ENCODE measurements around the gene RPL36A. TPM values are rescaled to one million over a fixed set of nuclear protein-coding genes. Genes with fewer than 3 reads are reported as not detected.

Gene RPL36A
- total and polyA plus RNA-seq, 2 donors (not counting 1 experiment from before 2014, with no cell fraction given): 156 to 2,759 TPM

GRCh38 chrX:101398694-101399093, 7.9 kb downstream of the RPL36A start:
- DNase-seq: no peak
- peaks cover under 1% of the 10 kb centered on the region for H3K79me2 ChIP-seq (ENCODE audit: control insufficient read depth, insufficient read depth, low read length)
- H3K4me1 ChIP-seq (ENCODE audit: control insufficient read depth in 2 of 2, insufficient read depth in 2 of 2, low read length in 2 of 2): no peaks in the 10 kb centered on the region
- no peak overlapping the region for H3K4me3 ChIP-seq (ENCODE audit: control extremely low read depth in 1 of 5, extremely low read depth in 1 of 5, insufficient read depth in 1 of 5, low read depth in 2 of 5, low read length in 4 of 5)
- H3K36me3 ChIP-seq (replicated peaks in 1 of 2; ENCODE audit: control extremely low read depth in 1 of 2, control insufficient read depth in 1 of 2, extremely low read depth in 1 of 2, insufficient read depth in 2 of 2, low read length in 1 of 2): peaks cover 0 to 7% of the 10 kb centered on the region in 2 experiments
- no peak overlapping the region for H3K4me2 ChIP-seq (replicated peaks; ENCODE audit: low read depth, low read length, poor library complexity, severe bottlenecking)
- no peaks in the 10 kb centered on the region for H3K9me3 ChIP-seq (ENCODE audit: control extremely low read depth in 1 of 3, control insufficient read depth in 2 of 3, insufficient read depth in 1 of 3, low read length in 2 of 3)
- intact Hi-C loops (cut with micrococcal nuclease): no loop called here
- Mint-ChIP-seq H3K27ac (no peak overlapping the region), H3K27me3 (no peaks in the 10 kb centered on the region), H3K4me1 (peaks cover 6% of the 10 kb centered on the region), H3K9me3 (ENCODE audit: insufficient read depth) (no peaks in the 10 kb centered on the region), H3K4me3 (no peak overlapping the region)
- no peak for ATAC-seq (ENCODE audit: low read depth)
- no peak for TF ChIP-seq EZH2 (IDR thresholded peaks at IDR 0.05; ENCODE audit: borderline replicate concordance, insufficient read depth, low read depth, low read length, poor library complexity, severe bottlenecking)
- TF ChIP-seq, protein P1, sequence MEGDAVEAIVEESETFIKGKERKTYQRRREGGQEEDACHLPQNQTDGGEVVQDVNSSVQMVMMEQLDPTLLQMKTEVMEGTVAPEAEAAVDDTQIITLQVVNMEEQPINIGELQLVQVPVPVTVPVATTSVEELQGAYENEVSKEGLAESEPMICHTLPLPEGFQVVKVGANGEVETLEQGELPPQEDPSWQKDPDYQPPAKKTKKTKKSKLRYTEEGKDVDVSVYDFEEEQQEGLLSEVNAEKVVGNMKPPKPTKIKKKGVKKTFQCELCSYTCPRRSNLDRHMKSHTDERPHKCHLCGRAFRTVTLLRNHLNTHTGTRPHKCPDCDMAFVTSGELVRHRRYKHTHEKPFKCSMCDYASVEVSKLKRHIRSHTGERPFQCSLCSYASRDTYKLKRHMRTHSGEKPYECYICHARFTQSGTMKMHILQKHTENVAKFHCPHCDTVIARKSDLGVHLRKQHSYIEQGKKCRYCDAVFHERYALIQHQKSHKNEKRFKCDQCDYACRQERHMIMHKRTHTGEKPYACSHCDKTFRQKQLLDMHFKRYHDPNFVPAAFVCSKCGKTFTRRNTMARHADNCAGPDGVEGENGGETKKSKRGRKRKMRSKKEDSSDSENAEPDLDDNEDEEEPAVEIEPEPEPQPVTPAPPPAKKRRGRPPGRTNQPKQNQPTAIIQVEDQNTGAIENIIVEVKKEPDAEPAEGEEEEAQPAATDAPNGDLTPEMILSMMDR (IDR thresholded peaks at IDR 0.05): no peak
- H4K20me1 ChIP-seq (ENCODE audit: control insufficient read depth, insufficient read depth, low read length, poor library complexity, severe bottlenecking): no peaks in the 10 kb centered on the region
- 100% methylated on average over 1 of the region's 4 CpGs for WGBS (ENCODE audit: insufficient coverage)
- no peak overlapping the region for H3K27ac ChIP-seq (ENCODE audit: low read length in 2 of 2)
- ChIA-PET POLR2A (no interaction called here), CTCF (no interaction called here)
- no peaks in the 10 kb centered on the region for H3K27me3 ChIP-seq (replicated peaks in 1 of 4; ENCODE audit: control extremely low read depth in 1 of 4, control insufficient read depth in 3 of 4, insufficient read depth in 4 of 4, low read length in 3 of 4)
- no peak overlapping the region for H3K9ac ChIP-seq (ENCODE audit: low read length)
- H2AFZ ChIP-seq (ENCODE audit: insufficient read depth, low read depth, low read length, poor library complexity, severe bottlenecking): no peak overlapping the region

- TF ChIP-seq, protein P1 (IDR thresholded peaks at IDR 0.05): no peak
- no peak for TF ChIP-seq EZH2 (IDR thresholded peaks at IDR 0.05; ENCODE audit: borderline replicate concordance, insufficient read depth, low read depth, low read length, poor library complexity, severe bottlenecking)
- Histone ChIP-seq H4K20me1 (ENCODE audit: control insufficient read depth, insufficient read depth, low read length, poor library complexity, severe bottlenecking) (no peaks in the 10 kb centered on the region), H2AFZ (ENCODE audit: insufficient read depth, low read depth, low read length, poor library complexity, severe bottlenecking) (no peak overlapping the region), H3K4me3 (ENCODE audit: control extremely low read depth in 1 of 5, extremely low read depth in 1 of 5, insufficient read depth in 1 of 5, low read depth in 2 of 5, low read length in 4 of 5) (no peak overlapping the region), H3K9me3 (ENCODE audit: control extremely low read depth in 1 of 3, control insufficient read depth in 2 of 3, insufficient read depth in 1 of 3, low read length in 2 of 3) (no peaks in the 10 kb centered on the region), H3K9ac (ENCODE audit: low read length) (no peak overlapping the region), H3K27ac (ENCODE audit: low read length in 2 of 2) (no peak overlapping the region), H3K79me2 (ENCODE audit: control insufficient read depth, insufficient read depth, low read length) (peaks cover 3% of the 10 kb centered on the region), H3K36me3 (replicated peaks in 1 of 2; ENCODE audit: control extremely low read depth in 1 of 2, control insufficient read depth in 1 of 2, extremely low read depth in 1 of 2, insufficient read depth in 2 of 2, low read length in 1 of 2) (peaks cover 0 to 8% of the 10 kb centered on the region in 2 experiments), H3K4me1 (ENCODE audit: control insufficient read depth in 2 of 2, insufficient read depth in 2 of 2, low read length in 2 of 2) (no peaks in the 10 kb centered on the region), H3K27me3 (replicated peaks in 1 of 4; ENCODE audit: control extremely low read depth in 1 of 4, control insufficient read depth in 3 of 4, insufficient read depth in 4 of 4, low read length in 3 of 4) (no peaks in the 10 kb centered on the region), H3K4me2 (replicated peaks; ENCODE audit: low read depth, low read length, poor library complexity, severe bottlenecking) (no peak overlapping the region)
- no peaks in the 10 kb centered on the region for H3K9me3 Mint-ChIP-seq (ENCODE audit: insufficient read depth)
- H3K4me3 Mint-ChIP-seq: no peak overlapping the region
- intact Hi-C loops (cut with micrococcal nuclease): no loop called here
- H3K27me3 Mint-ChIP-seq: no peaks in the 10 kb centered on the region
- 100% methylated on average over 3 of the region's 4 CpGs for WGBS (ENCODE audit: insufficient coverage)
- peaks cover 2% of the 10 kb centered on the region for H3K4me1 Mint-ChIP-seq
- no peak for DNase-seq
- no peak overlapping the region for H3K27ac Mint-ChIP-seq
- CTCF ChIA-PET: no interaction called here
- ATAC-seq (ENCODE audit: low read depth): no peak
- POLR2A ChIA-PET: no interaction called here
Observed at GRCh38 chrX:101399825-101400224, 9.0 kb downstream of the RPL36A start.

Measured in B cell (primary cell).